ENCODE data around the gene AADACL4.

- no peak for TF ChIP-seq CTCF (IDR thresholded peaks at IDR 0.05; ENCODE audit: insufficient read depth, low read length)
- no peak for TF ChIP-seq POLR2AphosphoS5 (IDR thresholded peaks at IDR 0.05; ENCODE audit: low read depth)
- no peak for TF ChIP-seq REST (IDR thresholded peaks at IDR 0.05; ENCODE audit: insufficient replicate concordance, low read depth)
- no peak for TF ChIP-seq GABPA (IDR thresholded peaks at IDR 0.05; ENCODE audit: low read depth)
- no peak for TF ChIP-seq SPI1 (IDR thresholded peaks at IDR 0.05; ENCODE audit: borderline replicate concordance, low read depth)
These were observed 6.1 kb downstream of the AADACL4 start for GRCh38 chr1:12649971-12650421.
